GM13977 (cell line): ENCODE results near the gene HOXC11.

Source experiments
- DNase-seq: peaks from one replicate; pipeline ENCODE4 v3.0.0; 2012; ENCODE audit warnings: low spot score
- in situ Hi-C: fragments of 300-500 bp; cut with MboI; formaldehyde crosslinking; loops from one replicate; pipeline ENCODE4 v1.12.0; 2022; ENCODE audit warnings: low sequenced_read_pairs, low pct_unique_long_range_greater_than_20kb, mixed read lengths, inconsistent platforms; ENCODE audit not compliant: unreplicated experiment
- TF ChIP-seq, protein P1 (sequence below): IDR thresholded peaks from 2 replicates; pipeline ENCODE4 v1.5.1; 2012; ENCODE audit warnings: mild to moderate bottlenecking, control low read depth; ENCODE audit not compliant: insufficient read depth; ENCODE audit errors: extremely low read depth, missing control alignments

Gene HOXC11

DNA sequence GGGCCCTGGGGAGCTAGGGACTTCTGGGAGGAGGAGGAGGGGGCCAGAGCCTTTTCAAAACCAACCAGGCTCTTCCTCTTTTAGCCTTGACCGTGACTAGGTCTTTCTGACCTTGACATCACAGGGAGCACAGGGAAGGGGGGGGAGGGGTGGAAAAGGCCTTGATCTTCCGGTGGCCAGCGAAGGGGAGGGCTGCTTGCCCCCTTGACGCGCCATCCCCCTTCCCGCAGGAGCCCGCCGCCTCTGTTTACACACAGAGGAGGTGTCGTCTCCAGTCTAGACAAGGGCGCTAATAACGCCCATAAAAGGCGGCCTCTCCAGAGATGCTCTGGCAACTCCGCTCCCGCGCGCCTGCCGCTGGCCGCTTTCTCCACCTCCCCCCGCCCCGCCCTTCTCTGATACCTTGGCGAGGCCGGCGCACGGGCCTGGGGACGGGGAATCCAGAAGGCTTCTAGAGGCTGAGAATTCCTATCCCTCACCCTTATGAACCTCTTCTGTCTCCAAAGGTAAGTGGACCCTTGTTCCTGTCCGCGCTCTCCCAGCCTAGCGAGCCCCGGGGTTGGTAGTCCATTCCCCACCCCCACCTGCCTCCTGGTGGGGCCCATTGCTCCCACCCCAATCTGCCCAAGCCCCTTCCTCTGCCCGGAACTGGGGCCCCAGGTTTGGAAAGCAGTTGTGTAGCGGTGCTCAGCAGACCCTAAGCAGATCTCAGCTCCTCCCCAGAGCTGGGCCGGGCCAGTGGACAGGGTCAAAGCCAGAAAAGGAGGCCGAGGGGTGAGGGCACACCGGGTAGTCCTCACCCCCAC lies 23.1 kb upstream of the HOXC11 start:
- TF ChIP-seq, protein P1, sequence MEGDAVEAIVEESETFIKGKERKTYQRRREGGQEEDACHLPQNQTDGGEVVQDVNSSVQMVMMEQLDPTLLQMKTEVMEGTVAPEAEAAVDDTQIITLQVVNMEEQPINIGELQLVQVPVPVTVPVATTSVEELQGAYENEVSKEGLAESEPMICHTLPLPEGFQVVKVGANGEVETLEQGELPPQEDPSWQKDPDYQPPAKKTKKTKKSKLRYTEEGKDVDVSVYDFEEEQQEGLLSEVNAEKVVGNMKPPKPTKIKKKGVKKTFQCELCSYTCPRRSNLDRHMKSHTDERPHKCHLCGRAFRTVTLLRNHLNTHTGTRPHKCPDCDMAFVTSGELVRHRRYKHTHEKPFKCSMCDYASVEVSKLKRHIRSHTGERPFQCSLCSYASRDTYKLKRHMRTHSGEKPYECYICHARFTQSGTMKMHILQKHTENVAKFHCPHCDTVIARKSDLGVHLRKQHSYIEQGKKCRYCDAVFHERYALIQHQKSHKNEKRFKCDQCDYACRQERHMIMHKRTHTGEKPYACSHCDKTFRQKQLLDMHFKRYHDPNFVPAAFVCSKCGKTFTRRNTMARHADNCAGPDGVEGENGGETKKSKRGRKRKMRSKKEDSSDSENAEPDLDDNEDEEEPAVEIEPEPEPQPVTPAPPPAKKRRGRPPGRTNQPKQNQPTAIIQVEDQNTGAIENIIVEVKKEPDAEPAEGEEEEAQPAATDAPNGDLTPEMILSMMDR: no peak
- no peak for DNase-seq
- in situ Hi-C loops: loop anchor here (25.0 kb wide), 1 partner anchor 87 kb away; the partner anchor contains the start of genes HOXC5 and HOXC6

DNA sequence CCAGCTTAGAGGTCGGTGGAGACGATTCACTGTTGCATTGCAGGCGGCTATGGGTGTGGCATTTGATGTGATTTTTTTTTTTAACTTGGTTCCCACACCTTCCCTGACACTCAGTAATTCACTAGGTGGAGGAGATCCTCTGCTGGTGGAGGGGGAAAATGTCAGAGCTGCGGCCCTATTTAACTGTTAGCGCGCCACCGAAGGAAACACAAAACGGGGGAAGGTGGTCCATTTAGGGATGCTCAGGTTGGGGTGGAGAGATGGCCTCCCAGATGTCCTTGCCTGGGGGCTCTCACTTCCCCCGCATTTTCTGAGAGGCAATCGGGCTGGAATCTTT lies 22.5 kb upstream of the HOXC11 start:
- in situ Hi-C loops: no loop called here
- no peak for DNase-seq
- TF ChIP-seq, protein P1: no peak

DNA sequence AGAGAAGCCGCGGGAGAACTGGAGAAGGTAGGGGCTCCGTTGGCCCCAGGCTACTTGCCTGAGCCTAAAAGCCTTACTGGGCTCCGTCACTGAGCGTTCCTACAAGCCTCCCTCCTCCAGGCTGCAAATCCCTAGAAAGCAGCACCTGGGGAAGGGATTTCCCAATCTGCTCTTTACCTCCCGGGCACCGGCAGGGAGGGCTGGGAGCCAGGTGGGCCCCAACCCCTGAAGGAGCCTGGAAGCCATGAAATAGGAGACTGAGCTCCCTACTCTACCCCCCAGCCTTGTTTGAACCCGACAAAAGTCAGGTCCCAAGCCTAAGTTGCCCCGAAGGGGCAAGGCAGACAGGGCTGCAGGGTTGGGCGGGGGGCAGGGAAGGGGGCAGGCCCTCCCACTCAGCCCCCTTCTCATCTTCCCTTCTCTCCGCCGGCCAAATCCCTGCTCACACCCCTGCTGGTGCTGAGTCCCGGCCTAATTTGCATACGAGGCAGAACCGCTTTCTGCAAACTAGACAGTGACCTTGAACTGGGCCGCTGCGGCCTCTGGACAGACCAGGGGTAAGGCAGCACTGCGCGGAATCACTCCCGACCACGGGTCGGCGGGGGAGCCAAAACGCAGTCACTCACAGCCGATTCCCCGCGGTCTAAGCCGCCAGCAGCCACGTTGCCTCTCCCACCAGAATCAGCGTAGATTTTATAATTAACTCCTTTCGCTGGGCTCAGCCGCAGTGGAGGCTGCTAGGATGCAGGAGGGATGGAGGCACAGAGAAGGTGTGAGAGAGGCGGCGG lies 21.9 kb upstream of the HOXC11 start:
- TF ChIP-seq, protein P1: no peak
- no peak for DNase-seq
- in situ Hi-C loops: no loop called here

DNA sequence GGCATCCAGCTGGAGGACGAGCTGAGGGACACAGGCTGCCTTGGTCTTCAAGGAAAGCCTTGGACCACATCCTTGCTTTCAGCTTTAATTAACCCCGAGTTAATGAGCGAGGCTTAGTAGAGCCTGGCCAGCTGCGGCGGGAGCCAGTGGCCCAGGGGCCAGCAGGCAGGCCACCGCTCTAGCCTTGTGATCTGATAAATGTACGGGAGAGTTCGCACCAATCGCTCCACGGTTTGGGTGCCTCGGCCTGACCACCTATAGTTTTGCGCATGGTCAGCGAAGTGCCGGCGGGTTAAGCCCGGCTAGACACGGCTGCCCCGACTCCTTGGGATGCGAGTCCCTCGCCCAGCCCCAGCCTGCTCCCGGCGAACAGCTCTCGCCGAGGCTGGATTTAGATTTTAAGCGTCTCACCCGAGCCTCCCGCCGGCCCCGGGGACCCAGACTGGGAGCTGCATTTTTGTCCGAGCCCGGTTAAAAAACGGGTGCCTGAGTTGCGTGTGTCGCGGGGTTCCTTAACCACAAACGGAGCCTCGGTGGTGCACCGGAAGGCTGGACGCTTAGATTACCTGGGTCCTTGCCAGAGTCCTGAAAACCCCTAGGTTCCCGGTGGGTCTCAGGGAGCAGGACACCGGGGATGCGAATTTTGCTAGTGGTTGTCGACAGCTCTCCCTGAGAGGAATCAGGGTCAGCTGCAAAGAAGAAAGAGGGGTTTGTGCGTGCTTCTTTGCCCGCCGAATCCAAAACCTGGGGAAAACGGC lies 21.2 kb upstream of the HOXC11 start:
- TF ChIP-seq, protein P1: no peak
- in situ Hi-C loops: no loop called here
- DNase-seq: no peak

DNA sequence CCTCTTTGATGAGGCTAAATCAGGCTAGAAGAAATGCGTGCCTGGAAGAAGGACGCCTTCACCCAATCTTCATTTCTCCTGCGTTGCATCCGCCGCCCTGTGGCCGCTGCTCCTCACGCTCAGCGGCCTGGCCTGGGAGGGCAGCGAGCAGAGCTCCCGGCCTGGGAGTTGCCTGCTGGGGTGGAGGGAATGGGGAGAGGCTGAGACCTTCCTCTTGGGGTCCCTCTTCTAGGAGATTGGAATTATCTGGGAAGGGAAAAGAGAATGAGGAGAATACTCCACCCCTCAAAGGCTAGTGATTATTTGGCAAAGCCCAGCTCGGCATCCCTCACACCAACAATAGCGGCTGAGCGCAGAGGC lies 20.6 kb upstream of the HOXC11 start:
- TF ChIP-seq, protein P1: no peak
- in situ Hi-C loops: no loop called here
- no peak for DNase-seq
